GM12874 (cell line): ENCODE results near the gene PCDHB1.

Experiments
- TF ChIP-seq, protein P1 (sequence below): IDR thresholded peaks from 2 replicates; pipeline ENCODE4 v1.5.1; 2011; ENCODE audit warnings: low read depth, mild to moderate bottlenecking, control low read depth, low read length, moderate library complexity; ENCODE audit not compliant: insufficient read depth

PCDHB1 gene

DNA sequence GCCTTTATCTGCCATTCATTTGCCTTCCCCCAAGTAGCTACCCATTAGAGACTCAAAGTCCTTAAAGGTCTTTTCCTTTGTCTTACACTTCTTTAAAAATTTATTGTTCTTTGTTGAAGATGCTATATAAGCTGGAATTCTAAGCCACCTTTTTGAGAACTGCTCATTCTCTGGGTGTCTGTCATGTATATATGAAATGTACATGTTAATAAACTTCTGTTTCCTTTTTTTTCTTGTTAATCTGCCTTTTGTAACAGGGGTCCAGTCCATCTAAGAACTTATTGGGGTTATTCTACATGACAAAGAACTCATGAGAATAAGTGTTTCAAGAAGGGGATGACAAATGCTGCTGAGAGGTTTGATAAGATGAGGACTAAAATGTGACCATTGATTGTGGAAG lies 43.4 kb upstream of the PCDHB1 start:
- TF ChIP-seq, protein P1, sequence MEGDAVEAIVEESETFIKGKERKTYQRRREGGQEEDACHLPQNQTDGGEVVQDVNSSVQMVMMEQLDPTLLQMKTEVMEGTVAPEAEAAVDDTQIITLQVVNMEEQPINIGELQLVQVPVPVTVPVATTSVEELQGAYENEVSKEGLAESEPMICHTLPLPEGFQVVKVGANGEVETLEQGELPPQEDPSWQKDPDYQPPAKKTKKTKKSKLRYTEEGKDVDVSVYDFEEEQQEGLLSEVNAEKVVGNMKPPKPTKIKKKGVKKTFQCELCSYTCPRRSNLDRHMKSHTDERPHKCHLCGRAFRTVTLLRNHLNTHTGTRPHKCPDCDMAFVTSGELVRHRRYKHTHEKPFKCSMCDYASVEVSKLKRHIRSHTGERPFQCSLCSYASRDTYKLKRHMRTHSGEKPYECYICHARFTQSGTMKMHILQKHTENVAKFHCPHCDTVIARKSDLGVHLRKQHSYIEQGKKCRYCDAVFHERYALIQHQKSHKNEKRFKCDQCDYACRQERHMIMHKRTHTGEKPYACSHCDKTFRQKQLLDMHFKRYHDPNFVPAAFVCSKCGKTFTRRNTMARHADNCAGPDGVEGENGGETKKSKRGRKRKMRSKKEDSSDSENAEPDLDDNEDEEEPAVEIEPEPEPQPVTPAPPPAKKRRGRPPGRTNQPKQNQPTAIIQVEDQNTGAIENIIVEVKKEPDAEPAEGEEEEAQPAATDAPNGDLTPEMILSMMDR, result no peak

DNA sequence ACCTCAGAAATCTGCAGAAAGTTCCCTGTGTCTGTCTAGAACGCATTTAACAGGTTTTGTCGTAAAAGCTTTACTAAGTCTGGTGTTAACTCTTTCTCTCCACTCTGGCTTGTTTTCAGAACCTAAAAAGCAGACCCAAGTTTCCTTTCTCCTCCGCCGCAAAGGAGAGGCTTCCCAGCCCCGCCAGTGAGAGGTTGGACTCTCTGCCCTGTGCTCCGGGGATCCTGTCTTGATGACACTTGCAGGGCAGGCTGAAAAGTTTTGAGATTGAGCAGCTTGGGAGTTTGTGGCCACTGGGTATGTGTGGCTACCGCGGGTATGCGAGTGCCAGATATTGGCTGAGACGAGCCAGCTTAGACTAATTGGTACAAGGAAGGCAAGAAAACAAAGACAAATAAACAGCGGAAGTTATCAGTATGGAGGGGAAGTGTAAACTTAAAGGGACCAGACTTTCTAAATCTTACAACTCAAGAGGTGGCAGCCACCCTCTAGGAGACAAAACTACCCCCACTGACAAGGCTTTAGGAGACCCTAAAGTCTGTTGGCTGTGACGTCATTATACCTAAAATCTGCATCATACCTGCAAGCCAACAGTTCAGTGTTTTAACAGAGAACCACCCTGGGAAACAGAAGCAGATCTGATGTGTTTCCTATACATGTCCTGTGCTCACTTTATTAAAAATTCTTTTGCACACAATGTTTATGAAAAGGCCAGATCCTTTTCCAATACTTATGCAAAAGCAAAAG lies 41.0 kb upstream of the PCDHB1 start:
- TF ChIP-seq, protein P1, result no peak

DNA sequence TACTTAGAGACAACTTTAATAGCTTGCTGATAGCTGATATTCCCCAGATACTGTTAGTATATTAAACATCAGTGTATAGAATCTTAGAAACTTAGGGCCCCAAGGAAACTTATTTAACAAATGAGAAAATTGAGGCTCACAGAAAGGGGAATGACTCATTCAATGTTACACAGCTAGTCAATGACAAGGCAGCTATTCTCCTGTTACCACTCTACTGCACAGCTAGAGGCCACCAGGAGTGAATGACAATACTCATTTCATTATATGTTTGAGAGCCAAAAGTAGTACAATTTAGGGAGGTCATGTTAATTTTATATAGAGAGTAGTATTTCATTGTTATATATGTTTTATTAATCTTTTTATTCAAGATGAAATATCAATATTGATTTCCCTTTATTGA lies 33.2 kb upstream of the PCDHB1 start:
- TF ChIP-seq, protein P1, result no peak

DNA sequence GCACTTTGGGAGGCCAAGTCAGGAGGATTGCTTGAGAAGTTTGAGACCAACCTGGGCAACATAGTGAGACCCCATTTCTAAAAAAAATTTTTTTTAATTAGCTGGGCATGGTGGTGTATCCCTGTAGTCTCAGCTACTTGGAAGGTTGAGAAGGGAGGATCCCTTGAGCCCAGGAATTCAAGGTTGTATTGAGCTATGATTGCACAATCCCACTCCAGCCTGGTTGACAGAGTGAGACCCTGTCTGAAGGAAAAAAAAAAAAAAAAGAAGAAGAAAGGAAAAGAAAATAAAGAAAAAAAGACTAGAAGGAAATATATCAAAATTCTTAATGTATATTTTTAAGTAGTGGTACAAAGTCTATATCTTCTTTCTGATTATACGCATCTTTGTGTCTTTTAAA lies 28.8 kb upstream of the PCDHB1 start:
- TF ChIP-seq, protein P1, result no peak

DNA sequence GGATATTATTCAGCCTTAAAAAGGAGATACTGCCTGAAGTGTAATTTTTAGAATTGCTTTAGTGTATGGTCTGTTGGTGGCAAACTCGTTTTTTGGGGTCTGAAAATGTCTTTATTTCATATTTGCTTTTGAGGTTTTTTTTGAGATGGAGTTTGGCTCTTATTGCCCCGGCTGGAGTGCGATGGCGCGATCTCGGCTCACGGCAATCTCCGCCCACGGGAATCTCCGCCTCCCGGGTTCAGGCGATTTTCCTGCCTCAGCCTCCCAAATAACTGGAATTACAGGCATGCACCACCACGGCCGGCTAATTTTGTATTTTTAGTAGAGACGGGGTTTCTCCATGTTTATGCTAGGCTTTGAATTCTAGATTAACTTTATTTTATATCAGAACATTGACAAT lies 20.2 kb upstream of the PCDHB1 start:
- TF ChIP-seq, protein P1, result no peak

DNA sequence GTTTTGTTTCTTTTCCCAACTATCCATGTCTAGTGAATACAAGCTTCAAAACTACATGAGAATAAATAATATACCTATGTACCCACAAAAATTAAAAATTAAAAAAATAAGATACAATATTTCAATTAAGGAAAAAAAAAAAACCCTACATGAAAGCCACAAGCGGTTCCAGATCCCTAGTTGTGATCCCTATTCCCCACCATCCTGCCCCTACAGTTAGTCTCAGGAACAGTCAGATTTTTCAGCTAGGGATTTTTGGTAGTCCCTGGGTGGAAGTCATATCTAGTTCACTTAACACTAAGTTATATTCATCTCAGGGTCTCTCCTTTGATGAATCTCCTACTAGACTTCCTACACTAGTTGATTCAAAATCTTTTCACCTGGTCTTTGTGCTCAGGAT lies 18.5 kb upstream of the PCDHB1 start:
- TF ChIP-seq, protein P1, result no peak

DNA sequence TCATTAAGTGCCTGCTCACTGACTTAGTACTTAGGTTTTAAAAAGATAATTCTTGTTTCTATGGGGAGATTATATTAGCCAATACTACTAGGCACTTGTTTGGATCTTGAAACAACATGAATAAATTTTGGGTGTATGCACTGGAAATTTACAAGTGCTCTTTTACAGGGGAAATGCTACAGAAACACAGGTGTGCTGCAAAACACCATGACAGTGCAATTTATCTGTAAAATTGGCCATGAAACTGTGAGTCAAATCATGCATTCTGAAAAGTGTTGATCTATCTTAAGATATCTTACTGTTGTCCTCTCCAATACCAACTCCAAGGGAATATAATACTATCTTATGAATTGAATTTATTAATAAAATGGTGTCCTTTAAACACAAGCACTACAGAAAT lies 12.1 kb upstream of the PCDHB1 start:
- TF ChIP-seq, protein P1, result no peak
